ENCODE results near the gene WNT10A. TPM values are rescaled to one million over a fixed set of nuclear protein-coding genes. Genes with fewer than 3 reads are reported as not detected.

The WNT10A gene
- total and polyA plus RNA-seq, 10 of the 15 experiments (the other 5 are each of a cell fraction or from before 2014, with no cell fraction given) = 0.61 to 45.0 (median 6.9) TPM

DNA sequence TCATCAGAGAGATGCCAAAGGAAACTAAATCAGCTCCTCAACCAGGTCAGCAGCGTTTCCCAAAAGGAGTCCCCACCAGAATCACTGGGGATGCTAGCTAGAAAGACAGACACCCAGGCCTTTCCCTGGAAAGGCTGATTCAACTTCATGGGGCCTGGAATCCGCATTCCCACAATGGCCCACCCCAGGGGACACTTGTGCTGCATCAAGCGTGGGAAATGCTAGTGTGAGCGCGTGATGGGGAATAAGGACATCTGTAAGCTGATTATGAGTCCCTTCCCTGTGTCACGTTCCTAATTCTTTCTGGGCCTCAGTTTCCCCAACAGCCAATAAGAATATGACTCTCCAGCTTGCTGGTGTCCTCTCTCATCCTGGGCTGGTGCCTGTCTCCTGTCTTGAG, 2.2 kb upstream of the WNT10A start:
- 100% methylated on average over 6 of the region's 6 CpGs for WGBS (ENCODE audit: insufficient coverage, insufficient replicate concordance, low lambda C conversion rate, missing lambda C conversion rate)
- no peak for ATAC-seq
- peaks cover 6 to 7% of the 10 kb centered on the region in 2 experiments; a peak in 3 of 4 replicates for H3K27me3 ChIP-seq (replicated peaks in 1 of 2; ENCODE audit: control insufficient read depth in 2 of 2, insufficient read depth in 2 of 2, low read length in 1 of 2)
- H3K9ac ChIP-seq (ENCODE audit: control insufficient read depth, insufficient read depth, low read length) = no peak overlapping the region
- peaks cover 46% of the 10 kb centered on the region for H3K4me1 ChIP-seq (ENCODE audit: control insufficient read depth, insufficient read depth, low read length)
- ChIA-PET RAD21 (ENCODE audit: unreplicated experiment) (interaction anchor here (1.0 to 16.0 kb wide), 5 partner anchors 9 to 102 kb away, joined by 3 to 871 read pairs (median 9); no protein-coding TSS in a partner anchor), SMC1A (ENCODE audit: uncharacterized antibody, unreplicated experiment) (interaction anchor here (0.9 to 15.8 kb wide), 6 partner anchors 8 to 96 kb away, joined by 3 to 780 read pairs (median 20); no protein-coding TSS in a partner anchor), POLR2A (interaction anchor here (1.3 to 10.6 kb wide), 3 partner anchors 8 to 17 kb away, joined by 4 to 360 read pairs (median 31); no protein-coding TSS in a partner anchor), CTCF (interaction anchor here (1.2 to 21.9 kb wide), 6 partner anchors 9 to 405 kb away, joined by 3 to 1364 read pairs (median 30); no protein-coding TSS in a partner anchor)
- no peaks in the 10 kb centered on the region for H4K20me1 ChIP-seq (ENCODE audit: control insufficient read depth, insufficient read depth)
- no peak for DNase-seq (ENCODE audit: low read depth, low spot score)
- H3K27ac ChIP-seq (ENCODE audit: control insufficient read depth, insufficient read depth) = no peak overlapping the region
- no peak overlapping the region for H2AFZ ChIP-seq (ENCODE audit: control insufficient read depth, low read depth, low read length)
- no TSS peak for BruUV-seq (replicated peaks)
- in situ Hi-C loops (cut with MboI) = no loop called here
- peaks cover 0 to 5% of the 10 kb centered on the region in 2 experiments; a peak in 1 of 4 replicates for H3K36me3 ChIP-seq (ENCODE audit: control insufficient read depth in 2 of 2, insufficient read depth in 2 of 2, low read length in 1 of 2)
- TF ChIP-seq NRF1 (conservative IDR thresholded peaks at IDR 0.05; ENCODE audit: low read depth, low read length) (no peak), CUX1 (IDR thresholded peaks at IDR 0.05; ENCODE audit: insufficient replicate concordance, low read depth, low read length) (no peak), POLR2A (IDR thresholded peaks at IDR 0.05; ENCODE audit: low read depth, low read length) (no peak), KDM1A (IDR thresholded peaks at IDR 0.05; ENCODE audit: borderline replicate concordance) (no peak), SP1 (IDR thresholded peaks at IDR 0.05; ENCODE audit: low read depth, low read length) (no peak), POU2F2 (IDR thresholded peaks at IDR 0.05; ENCODE audit: borderline replicate concordance, low read depth, low read length) (no peak), ZBED1 (IDR thresholded peaks at IDR 0.05; ENCODE audit: borderline replicate concordance) (no peak), E4F1 (IDR thresholded peaks at IDR 0.05; ENCODE audit: borderline replicate concordance, partially characterized antibody) (no peak), CEBPZ (IDR thresholded peaks at IDR 0.05; ENCODE audit: low read depth, low read length) (no peak)
- peaks cover 35% of the 10 kb centered on the region for H3K79me2 ChIP-seq (ENCODE audit: control insufficient read depth, insufficient read depth, low read length)
- intact Hi-C loops (cut with micrococcal nuclease; ENCODE audit: unreplicated experiment) = no loop called here
- H3K4me3 ChIP-seq = no peak overlapping the region
- no peak overlapping the region for H3K4me2 ChIP-seq (ENCODE audit: control insufficient read depth, insufficient read depth)
- no peak for FAIRE-seq
- H3K9me3 ChIP-seq (replicated peaks; ENCODE audit: control insufficient read depth, insufficient read depth, low read length) = no peaks in the 10 kb centered on the region

All from GM12878 (cell line).